GM19324 (cell line): ENCODE measurements around the gene SCML2.
"Not testable (repeated sequence)": the region's sequence is repeated elsewhere in the genome, so short reads cannot be mapped to it uniquely, and the experiment has no call there.

Experiments used
- ATAC-seq: cut with Tn5 transposase; IDR thresholded peaks from one replicate; pipeline ENCODE4 v1.9.1; 2021; ENCODE audit warnings: mild to moderate bottlenecking, moderate library complexity; ENCODE audit not compliant: unreplicated experiment, low FRiP score

The SCML2 gene

DNA sequence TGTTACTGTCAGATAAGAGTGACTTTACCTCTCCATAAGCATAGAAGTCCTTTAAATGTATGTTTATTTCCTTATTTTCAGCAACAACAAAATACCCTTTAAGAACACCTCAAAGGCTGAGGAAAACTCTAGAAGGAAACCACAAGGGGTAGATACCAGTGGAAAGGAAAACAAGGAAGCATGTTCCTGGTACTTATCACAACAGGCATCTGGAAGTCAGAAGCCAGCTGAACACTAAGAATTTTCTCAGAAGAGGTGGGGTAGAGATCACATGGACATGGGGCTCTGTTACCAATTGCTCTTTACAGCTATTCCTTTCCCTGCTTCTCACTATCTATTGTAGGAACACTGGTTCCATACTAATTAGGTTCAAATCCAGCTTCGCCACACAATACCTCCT, 82.3 kb downstream of the SCML2 start:
- no peak for ATAC-seq

DNA sequence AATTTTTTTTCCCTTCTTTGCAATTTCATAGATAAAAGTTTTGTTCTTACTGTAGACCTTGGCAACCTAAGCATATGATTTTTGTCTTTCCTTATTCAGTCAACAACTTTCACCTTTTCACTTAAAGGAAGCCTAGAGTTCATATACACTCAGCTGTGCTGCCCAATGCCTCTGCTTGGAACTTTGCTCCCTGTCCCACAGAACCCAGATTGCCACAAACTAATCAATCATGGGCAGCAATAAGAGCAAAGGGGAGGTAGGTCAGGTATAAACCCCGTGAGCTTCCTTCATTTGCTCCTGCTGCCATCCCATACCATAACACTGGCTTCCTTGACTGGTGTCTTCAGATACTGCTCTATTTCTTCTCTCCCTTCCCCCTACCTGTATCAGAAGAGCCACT, 82.8 kb downstream of the SCML2 start:
- no peak for ATAC-seq

DNA sequence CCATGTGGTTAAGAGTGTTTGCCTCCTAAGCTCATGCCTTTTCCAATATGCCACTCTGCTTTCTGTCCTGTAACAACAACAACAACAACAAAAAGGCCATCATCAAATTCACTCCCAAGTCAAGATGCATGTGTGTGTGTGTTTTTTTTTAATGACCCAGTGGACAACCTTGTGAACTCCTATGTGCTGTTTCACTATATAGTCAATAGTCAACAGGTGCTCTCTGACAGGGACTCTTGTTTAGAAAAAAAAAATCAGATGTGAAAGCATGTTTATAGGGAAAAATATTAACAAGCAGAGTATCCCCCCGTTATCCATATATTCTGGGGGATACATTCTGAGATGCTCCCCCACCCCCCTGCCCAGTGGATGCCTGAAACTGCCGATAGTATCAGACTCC, 83.2 kb downstream of the SCML2 start:
- ATAC-seq: no peak

DNA sequence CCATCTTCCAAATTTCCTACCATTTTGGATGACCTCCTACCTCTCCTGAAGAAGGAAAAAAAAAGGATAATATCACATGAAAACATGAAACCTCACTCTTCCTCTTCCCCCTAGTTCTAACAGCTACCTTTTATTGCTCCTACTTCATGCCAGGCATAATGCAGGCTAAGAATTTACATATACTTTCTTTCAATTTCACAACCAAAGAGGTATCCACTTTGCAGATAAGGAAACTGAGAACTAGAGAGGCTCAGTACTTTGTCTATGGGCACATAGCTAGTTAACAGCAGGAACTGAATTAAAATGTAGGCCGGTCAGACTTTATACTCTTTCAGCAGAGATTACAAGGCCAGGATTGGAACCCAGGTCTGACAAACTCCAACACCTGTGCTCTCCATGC, 99.4 kb downstream of the SCML2 start:
- peak; percentile 62 for ATAC-seq

DNA sequence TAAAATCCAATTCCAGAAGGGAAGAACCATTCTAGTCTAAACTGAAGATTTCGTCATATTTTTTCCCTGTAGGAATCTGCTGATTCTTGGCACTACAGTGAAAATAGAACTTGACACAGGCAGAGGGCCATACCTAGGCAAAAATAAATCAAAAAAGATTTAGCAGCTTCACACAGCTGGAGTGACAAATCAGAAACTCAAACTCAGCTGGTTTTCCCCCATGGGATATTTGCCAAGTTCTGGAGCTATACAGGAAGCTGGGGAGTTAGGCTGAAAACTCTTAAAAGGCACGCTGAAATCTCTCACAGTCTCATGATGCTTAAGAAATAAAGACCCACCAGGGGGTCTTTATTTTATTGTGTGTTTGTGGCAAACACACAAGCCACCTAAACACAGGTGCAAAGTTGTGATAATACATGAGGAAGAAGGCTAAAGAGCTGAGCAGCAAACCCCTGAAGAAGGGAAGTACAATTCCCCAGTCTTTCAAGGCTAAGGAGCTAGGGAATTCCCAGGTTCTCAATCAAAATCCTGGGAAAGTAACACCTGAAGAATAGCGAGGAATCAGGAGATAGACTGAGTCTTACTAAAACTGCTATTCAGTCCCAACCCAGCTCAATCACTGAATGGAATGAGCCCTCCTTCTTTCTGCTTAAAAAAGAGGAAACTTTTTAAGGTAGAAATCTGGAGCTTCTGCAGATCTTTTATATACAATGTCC, 101.7 kb downstream of the SCML2 start:
- ATAC-seq: no peak

DNA sequence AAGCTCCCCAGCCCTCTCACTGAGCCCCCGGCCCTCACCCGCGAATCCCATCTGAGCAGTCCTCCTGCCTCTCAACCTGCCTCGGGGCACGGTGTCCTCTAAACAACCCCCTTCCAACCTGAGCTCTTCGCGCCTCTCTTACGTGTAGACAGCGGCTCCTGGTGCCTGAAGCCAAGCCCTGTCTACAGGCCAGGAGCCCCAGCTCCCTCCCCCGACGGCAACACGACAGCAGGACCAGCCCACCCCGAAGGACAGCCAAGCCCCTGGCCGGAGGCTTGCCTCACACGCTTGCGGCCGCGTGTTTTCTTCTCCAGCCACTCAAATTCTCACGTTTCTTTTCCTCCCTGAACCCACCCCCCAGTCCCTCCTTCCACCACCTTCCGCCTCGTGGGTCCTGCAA, 124.8 kb downstream of the SCML2 start:
- not testable (repeated sequence) for ATAC-seq

DNA sequence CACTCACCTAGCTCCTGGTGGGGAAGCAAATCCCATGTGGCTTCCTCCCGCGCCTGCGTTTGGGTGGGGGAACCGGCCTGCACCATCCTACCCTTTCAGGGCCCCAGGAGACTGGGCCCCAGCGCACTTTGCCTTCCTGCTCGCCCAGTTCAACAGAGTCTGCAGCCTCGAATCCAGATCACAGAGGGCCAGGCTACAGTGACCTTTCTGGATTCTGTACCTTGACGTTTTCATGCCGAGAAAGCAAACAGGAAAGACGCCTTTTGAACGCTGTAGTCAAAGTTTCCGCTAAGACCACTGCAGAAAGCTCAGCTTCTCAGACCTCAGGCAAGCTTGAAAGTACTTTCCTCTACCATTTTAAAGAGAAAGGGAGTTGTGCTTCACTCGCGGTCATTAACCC, 126.4 kb downstream of the SCML2 start:
- ATAC-seq: no peak

DNA sequence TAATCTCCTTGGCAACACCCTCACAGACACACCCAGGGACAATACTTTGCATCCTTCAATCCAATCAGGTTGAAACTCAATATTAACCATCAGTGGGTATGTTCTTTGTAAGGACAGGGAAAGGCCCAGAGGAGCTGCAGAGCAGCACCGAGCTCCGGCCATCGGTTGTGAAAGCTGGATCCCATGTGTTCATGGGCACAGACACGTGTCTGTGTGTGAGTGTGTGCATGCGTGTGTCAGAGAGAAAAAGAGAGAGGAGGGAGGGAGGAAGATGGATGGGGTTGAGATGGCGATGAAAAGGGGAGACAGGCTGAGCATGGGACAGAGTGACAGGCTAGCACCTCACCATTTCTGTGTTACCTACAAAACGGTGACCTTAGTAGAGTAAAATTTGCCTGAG, 127.0 kb downstream of the SCML2 start:
- ATAC-seq: no peak

DNA sequence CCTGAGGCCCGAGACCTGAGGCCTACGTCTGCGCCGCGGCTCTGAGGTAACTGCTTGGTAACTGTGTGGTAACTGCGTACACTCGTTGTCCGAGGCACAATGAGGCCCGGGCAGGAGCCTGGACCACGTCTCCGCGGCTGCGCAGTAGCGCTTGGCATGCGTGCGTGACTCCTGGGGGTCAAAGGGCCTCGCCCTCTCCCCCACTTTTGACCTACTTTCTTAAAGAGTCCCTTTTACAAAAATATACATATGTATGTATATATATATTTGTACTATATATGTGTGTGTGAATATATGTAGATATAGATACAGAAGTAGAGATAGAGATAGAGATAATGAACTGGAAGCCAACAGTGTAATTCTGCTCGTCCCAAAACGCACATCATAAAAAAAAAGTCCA, 133.7 kb downstream of the SCML2 start, which contains the start of gene BEND2:
BEND2 (minus strand) TSS at position 101 of the 400 bp plus-strand sequence. CDS start 136 bp downstream, outside the sequence.
- ATAC-seq: no peak

DNA sequence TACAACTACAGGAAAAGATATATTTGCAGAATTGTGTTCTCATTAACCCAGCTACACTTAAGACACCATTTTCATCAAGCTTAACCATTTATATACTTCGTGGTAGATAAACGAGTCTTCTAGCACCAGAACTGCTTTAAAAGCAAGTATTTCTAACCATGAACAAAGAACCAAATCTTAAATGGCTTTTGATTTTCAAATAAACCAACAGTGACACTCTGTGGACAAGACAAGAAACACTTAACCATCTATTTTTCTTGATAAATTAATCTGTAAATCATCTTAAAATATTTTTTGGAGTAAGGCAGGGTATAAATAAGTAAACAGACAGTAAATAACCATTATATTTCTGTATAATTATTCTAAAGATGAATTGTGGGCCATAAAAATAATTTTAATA, 144.0 kb downstream of the SCML2 start:
- no peak for ATAC-seq

DNA sequence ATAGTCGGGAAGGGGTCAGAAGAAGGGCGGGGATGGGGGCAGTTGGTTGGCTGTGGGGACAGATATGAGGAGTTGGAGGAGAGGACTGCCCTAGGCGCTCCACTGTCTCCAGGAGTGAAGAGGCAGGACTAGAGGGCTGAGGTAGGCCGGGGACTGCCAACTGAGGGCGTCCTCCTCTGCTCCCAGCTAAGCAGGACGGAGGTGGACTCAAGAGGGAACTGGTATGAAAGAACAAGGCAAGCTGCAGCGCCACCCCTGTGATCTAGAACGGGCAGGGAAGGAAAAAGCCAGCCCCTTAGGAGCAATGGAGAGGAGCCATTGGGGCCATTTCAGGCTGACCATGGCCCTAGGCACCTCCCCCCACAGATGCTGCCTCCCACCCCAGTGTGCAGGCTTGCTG, 147.8 kb downstream of the SCML2 start:
- ATAC-seq: no peak

DNA sequence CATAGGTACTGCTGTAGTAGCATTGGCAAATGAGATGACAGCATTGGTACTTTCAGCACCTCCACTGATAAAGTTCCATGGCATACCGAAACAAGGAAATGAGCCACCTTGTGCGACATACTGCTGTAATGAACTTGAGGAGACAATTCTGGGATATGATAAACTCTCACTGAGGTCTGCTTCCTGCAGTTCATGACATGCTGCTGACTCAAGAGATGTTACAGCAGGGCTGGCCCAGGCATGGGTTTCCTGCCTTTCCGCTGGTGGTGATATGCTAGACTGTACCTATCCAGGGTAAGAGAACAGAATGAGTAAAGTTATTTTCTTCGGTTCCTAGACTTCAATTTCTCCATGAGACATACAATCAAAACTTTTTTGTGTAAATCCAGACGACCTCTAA, 150.9 kb downstream of the SCML2 start:
- ATAC-seq: no peak

DNA sequence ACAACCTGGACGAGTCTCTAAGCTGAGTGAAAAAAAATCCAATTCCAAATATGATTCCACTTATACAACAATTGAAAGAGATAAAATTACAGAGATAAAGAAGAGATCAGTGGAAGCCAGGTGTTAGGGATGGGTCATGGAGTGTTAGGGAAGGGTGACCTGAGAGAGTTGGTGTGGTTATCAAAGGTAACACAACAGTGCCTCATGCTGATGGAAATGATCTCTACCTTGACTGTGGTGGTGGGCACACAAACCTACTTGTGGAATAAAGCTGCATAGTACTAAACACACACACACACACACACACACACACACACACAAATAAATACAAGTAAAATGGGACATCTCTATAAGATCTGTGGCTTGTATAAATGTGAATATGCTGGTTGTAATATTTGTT, 159.8 kb downstream of the SCML2 start:
- no peak for ATAC-seq
